CD4-positive, alpha-beta T cell (primary cell): ENCODE data around the gene CNMD. TPM values are rescaled to one million over a fixed set of nuclear protein-coding genes. Genes with fewer than 3 reads are reported as not detected.

Experiments
- ATAC-seq: fragments of 200-7000 bp; cut with Tn5 transposase; one replicate; pipeline ENCODE4 v1.10.0; 2022; ENCODE audit warnings: mild to moderate bottlenecking; ENCODE audit not compliant: poor library complexity
- CTCF ChIA-PET: fragments of 350-600 bp; sonication (Branson Sonifier 250); formaldehyde crosslinking; loops from one replicate; lab custom pipeline; 2021; ENCODE audit warnings: antibody characterized with exemption, inconsistent platforms; lab: Charles Lee
- POLR2A ChIA-PET: fragments of 350-600 bp; sonication (Branson Sonifier 250); formaldehyde crosslinking; loops from one replicate; lab custom pipeline; 2021; ENCODE audit warnings: antibody characterized with exemption, inconsistent platforms; lab: Charles Lee
- DNase-seq, 14 experiments: peaks; one replicate each; pipeline ENCODE4 v3.0.0-alpha.2; 2013 to 2020; ENCODE audit warnings: mixed read lengths in 2 of 14
- H3K27ac ChIP-seq, 2 donors: one replicate each; pipeline versions ENCODE4 v1.5.1 to v1.7.0; 2013; ENCODE audit warnings: low read length in 2 of 2, low read depth in 1 of 2, mild to moderate bottlenecking in 1 of 2
- H3K27me3 ChIP-seq, 2 experiments: 1 replicate in 1 of 2; 2 replicates in 1 of 2; pipeline versions ENCODE4 v1.6.1 to v1.7.0; 2013; ENCODE audit warnings: low read length in 2 of 2, control low read depth in 1 of 2, mild to moderate bottlenecking in 1 of 2, moderate library complexity in 1 of 2; ENCODE audit not compliant: insufficient read depth in 2 of 2, control insufficient read depth in 1 of 2
- H3K36me3 ChIP-seq: one replicate; pipeline ENCODE4 v1.6.1; 2013; ENCODE audit warnings: low read length, control low read depth; ENCODE audit not compliant: insufficient read depth
- H3K4me1 ChIP-seq: one replicate; pipeline ENCODE4 v1.6.1; 2013; ENCODE audit warnings: low read length, control low read depth; ENCODE audit not compliant: insufficient read depth
- H3K4me3 ChIP-seq: one replicate; pipeline ENCODE4 v1.5.1; 2013; ENCODE audit warnings: mild to moderate bottlenecking, low read length, moderate library complexity
- H3K9me3 ChIP-seq, 2 experiments: 1 replicate in 1 of 2; 2 replicates in 1 of 2; pipeline versions ENCODE4 v1.6.1 to v1.7.0; 2013; ENCODE audit warnings: low read length in 2 of 2, mild to moderate bottlenecking in 2 of 2, control low read depth in 1 of 2, moderate library complexity in 1 of 2; ENCODE audit not compliant: control insufficient read depth in 1 of 2, insufficient read depth in 1 of 2
- H3K27ac Mint-ChIP-seq: one replicate; pipeline ENCODE4 v1.8.0; 2020; ENCODE audit warnings: mixed read lengths
- H3K27me3 Mint-ChIP-seq: one replicate; pipeline ENCODE4 v1.8.0; 2021; ENCODE audit warnings: mixed read lengths
- H3K36me3 Mint-ChIP-seq: one replicate; pipeline ENCODE4 v1.8.0; 2021; ENCODE audit warnings: low read depth, mixed read lengths
- H3K4me1 Mint-ChIP-seq: one replicate; pipeline ENCODE4 v1.8.0; 2021; ENCODE audit warnings: low read depth, mixed read lengths
- H3K4me3 Mint-ChIP-seq: one replicate; pipeline ENCODE4 v1.8.0; 2020; ENCODE audit warnings: mild to moderate bottlenecking, mixed read lengths
- H3K9me3 Mint-ChIP-seq: one replicate; pipeline ENCODE4 v1.8.0; 2020; ENCODE audit warnings: mixed read lengths
- CTCF ChIP-seq: fragments of 200-600 bp; IDR thresholded peaks from one replicate; pipeline ENCODE4 v1.8.0; 2022; ENCODE audit warnings: antibody characterized with exemption, mild to moderate bottlenecking
- intact Hi-C, 2 experiments: fragments of 100-400 bp; cut with DNase I in 1 of 2; cut with micrococcal nuclease in 1 of 2; formaldehyde crosslinking; loops; one replicate each; pipeline versions ENCODE4 v1.15.1 to v1.9.0; 2023 to 2025; cut with DNase I, micrococcal nuclease
- total RNA-seq, 174 experiments: library from RNA in 2 of 174; stranded (reverse) in 2 of 174; gene quantifications; one replicate each; pipeline ENCODE4 v1.2.3 and lab custom pipeline; 2021 to 2026

CNMD gene
- total RNA-seq, 2 experiments from 2014 or later, result not detected

GRCh38 chr13:52780092-52780491 is 40.5 kb upstream of the CNMD start:
- no peak for TF ChIP-seq CTCF
- H3K36me3 ChIP-seq, result no peaks in the 10 kb centered on the region
- intact Hi-C loops, result no loop called here
- Mint-ChIP-seq H3K36me3 (no peaks in the 10 kb centered on the region), H3K27ac (no peak overlapping the region), H3K27me3 (peaks cover 19% of the 10 kb centered on the region), H3K4me3 (no peak overlapping the region), H3K9me3 (no peaks in the 10 kb centered on the region), H3K4me1 (no peaks in the 10 kb centered on the region)
- DNase-seq, result no peak
- no peaks in the 10 kb centered on the region for H3K4me1 ChIP-seq
- CTCF ChIA-PET, result no interaction called here
- POLR2A ChIA-PET, result no interaction called here
- H3K27me3 ChIP-seq, result peaks cover 6% of the 10 kb centered on the region in 2 experiments
- H3K27ac ChIP-seq, result no peak overlapping the region
- no peak overlapping the region for H3K4me3 ChIP-seq
- no peak for ATAC-seq
- H3K9me3 ChIP-seq, result no peaks in the 10 kb centered on the region

DNA sequence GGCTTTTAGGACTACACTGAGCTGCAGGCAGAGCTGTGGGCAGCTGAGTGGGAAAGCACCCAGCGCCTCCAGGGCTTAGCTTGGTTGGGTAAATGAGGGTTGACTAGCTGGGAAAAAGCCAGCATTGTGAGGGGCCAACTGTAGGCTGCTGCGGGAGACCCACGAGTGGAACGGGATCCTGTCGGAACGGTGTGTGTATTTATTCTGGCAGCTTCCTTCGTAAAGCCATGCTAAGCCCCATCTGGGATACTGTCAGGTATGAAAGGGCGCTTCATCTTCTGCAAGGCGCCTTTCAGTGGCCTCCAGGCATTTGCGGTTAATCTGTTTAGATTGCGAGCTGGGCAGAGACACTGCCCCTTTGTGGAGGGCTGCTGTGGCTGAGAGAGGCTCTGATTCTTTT is 39.5 kb upstream of the CNMD start:
- intact Hi-C loops, result no loop called here
- CTCF ChIA-PET, result no interaction called here
- DNase-seq, result no peak
- Histone ChIP-seq H3K27ac (no peak overlapping the region), H3K36me3 (no peaks in the 10 kb centered on the region), H3K27me3 (peaks cover 6% of the 10 kb centered on the region in 2 experiments), H3K4me1 (no peaks in the 10 kb centered on the region), H3K9me3 (no peaks in the 10 kb centered on the region), H3K4me3 (no peak overlapping the region)
- POLR2A ChIA-PET, result no interaction called here
- Mint-ChIP-seq H3K4me1 (no peaks in the 10 kb centered on the region), H3K9me3 (no peaks in the 10 kb centered on the region), H3K27me3 (peaks cover 20% of the 10 kb centered on the region), H3K27ac (no peak overlapping the region), H3K36me3 (no peaks in the 10 kb centered on the region), H3K4me3 (no peak overlapping the region)
- ATAC-seq, result no peak
- TF ChIP-seq CTCF, result no peak

DNA sequence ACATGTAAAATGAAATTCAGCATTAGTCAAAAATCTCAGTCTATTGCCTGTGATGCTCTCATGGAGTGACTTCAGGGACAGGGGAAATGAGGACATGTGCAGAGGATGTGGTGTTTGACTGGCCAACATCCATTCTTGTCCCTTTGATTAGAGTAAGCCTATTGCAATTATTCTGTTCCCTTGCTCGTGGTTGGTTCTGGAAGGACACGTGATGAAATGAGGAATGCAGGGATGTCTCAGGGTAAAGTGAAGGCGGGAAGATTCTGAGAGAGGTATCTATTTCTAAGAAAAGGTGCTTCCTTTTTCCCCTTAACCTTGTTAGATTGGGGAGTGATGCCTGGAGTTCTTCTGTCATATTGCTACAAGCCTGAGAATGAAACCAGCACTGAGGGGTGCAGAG is 37.1 kb upstream of the CNMD start:
- DNase-seq, result no peak
- TF ChIP-seq CTCF, result no peak
- no peaks in the 10 kb centered on the region for H3K9me3 Mint-ChIP-seq
- H3K36me3 ChIP-seq, result no peaks in the 10 kb centered on the region
- peaks cover 6 to 13% of the 10 kb centered on the region in 2 experiments for H3K27me3 ChIP-seq
- intact Hi-C loops, result no loop called here
- H3K27me3 Mint-ChIP-seq, result peaks cover 35% of the 10 kb centered on the region
- no peak overlapping the region for H3K27ac Mint-ChIP-seq
- no peaks in the 10 kb centered on the region for H3K9me3 ChIP-seq
- H3K4me3 ChIP-seq, result no peak overlapping the region
- H3K4me1 ChIP-seq, result no peaks in the 10 kb centered on the region
- no peaks in the 10 kb centered on the region for H3K36me3 Mint-ChIP-seq
- POLR2A ChIA-PET, result no interaction called here
- no peak overlapping the region for H3K27ac ChIP-seq
- CTCF ChIA-PET, result no interaction called here
- no peak overlapping the region for H3K4me3 Mint-ChIP-seq
- H3K4me1 Mint-ChIP-seq, result no peaks in the 10 kb centered on the region
- ATAC-seq, result no peak
